CD4-positive, alpha-beta T cell treated with Interleukin-15 for 1 hour (primary cell): ENCODE measurements around the gene POGLUT3.

ENCODE experiments used
- DNase-seq: peaks from one replicate; pipeline ENCODE4 v3.0.0-alpha.2; 2020

Gene POGLUT3

GRCh38 chr11:108498046-108498815 lies at the start of gene POGLUT3:
POGLUT3 (minus strand) TSS chr11:108498384; CDS start chr11:108498366, 18 bp downstream.
- DNase-seq: peak; percentile 27

- DNase-seq: no peak
Observed at GRCh38 chr11:108545909-108546501, 47.8 kb upstream of the POGLUT3 start.

- no peak for DNase-seq
Observed at GRCh38 chr11:108543316-108543964, 45.3 kb upstream of the POGLUT3 start.

GRCh38 chr11:108541531-108541930 lies 43.3 kb upstream of the POGLUT3 start:
- DNase-seq: no peak

- no peak for DNase-seq
Observed at GRCh38 chr11:108538502-108538901, 40.3 kb upstream of the POGLUT3 start.

GRCh38 chr11:108538022-108538424 lies 39.8 kb upstream of the POGLUT3 start:
- DNase-seq: peak; percentile 18

- DNase-seq: no peak
Observed at GRCh38 chr11:108536783-108537182, 38.6 kb upstream of the POGLUT3 start.

- no peak for DNase-seq
Observed at GRCh38 chr11:108535384-108535955, 37.3 kb upstream of the POGLUT3 start.

GRCh38 chr11:108534274-108534882 lies 36.2 kb upstream of the POGLUT3 start:
- DNase-seq: no peak

- no peak for DNase-seq
Observed at GRCh38 chr11:108530426-108530825, 32.2 kb upstream of the POGLUT3 start.

- DNase-seq: no peak
Observed at GRCh38 chr11:108527382-108527781, 29.2 kb upstream of the POGLUT3 start.

GRCh38 chr11:108525161-108525560 lies 27.0 kb upstream of the POGLUT3 start:
- DNase-seq: no peak

GRCh38 chr11:108524422-108524821 lies 26.2 kb upstream of the POGLUT3 start:
- DNase-seq: no peak

GRCh38 chr11:108522318-108522717 lies 24.1 kb upstream of the POGLUT3 start:
- no peak for DNase-seq

- DNase-seq: no peak
Observed at GRCh38 chr11:108518581-108518980, 20.4 kb upstream of the POGLUT3 start.

GRCh38 chr11:108516125-108516524 lies 17.9 kb upstream of the POGLUT3 start:
- no peak for DNase-seq

GRCh38 chr11:108512708-108513107 lies 14.5 kb upstream of the POGLUT3 start:
- DNase-seq: no peak

- no peak for DNase-seq
Observed at GRCh38 chr11:108511851-108512474, 13.8 kb upstream of the POGLUT3 start.

- DNase-seq: no peak
Observed at GRCh38 chr11:108508653-108509593, 10.7 kb upstream of the POGLUT3 start.

- DNase-seq: no peak
Observed at GRCh38 chr11:108501396-108501795, 3.2 kb upstream of the POGLUT3 start.

- DNase-seq: no peak
Observed at GRCh38 chr11:108500721-108501120, 2.5 kb upstream of the POGLUT3 start.

- DNase-seq: no peak
Observed at GRCh38 chr11:108500169-108500568, 2.0 kb upstream of the POGLUT3 start.
